Aortic smooth muscle cell (primary cell): ENCODE data around the gene HYCC1. TPM values are rescaled to one million over a fixed set of nuclear protein-coding genes. Genes with fewer than 3 reads are reported as not detected.

ENCODE experiments used
- total RNA-seq: library from RNA; depleted of rRNA; stranded (reverse); fragments of >200 nt; gene quantifications from 2 replicates; pipeline ENCODE4 v1.2.3, GENCODE V29; 2014

HYCC1 gene
- 124 and 126 TPM in 2 replicates for total RNA-seq

GRCh38 chr7:23013715-23014649, at the start of gene HYCC1:
Gene HYCC1 (minus strand): TSS chr7:23014130. CDS start chr7:22991111, 23,019 bp downstream.

Other genes starting within 250 kb of the HYCC1 start
- gene TOMM7, start 191.3 kb downstream of the HYCC1 start, total RNA-seq, result 191 and 217 TPM in 2 replicates
- 21.4 and 29.2 TPM in 2 replicates for gene KLHL7, start 91.7 kb upstream of the HYCC1 start, total RNA-seq
- 23.6 and 28.0 TPM in 2 replicates for gene NUP42, start 167.9 kb upstream of the HYCC1 start, total RNA-seq
- 172 and 285 TPM in 2 replicates for gene GPNMB, start 232.6 kb upstream of the HYCC1 start, total RNA-seq